Cardiac muscle cell (in vitro differentiated cells and primary cell): ENCODE measurements around the gene SRP68. TPM values are rescaled to one million over a fixed set of nuclear protein-coding genes. Genes with fewer than 3 reads are reported as not detected.
"Not testable (repeated sequence)": the region's sequence is repeated elsewhere in the genome, so short reads cannot be mapped to it uniquely, and the experiment has no call there.

ENCODE experiments used
- DNase-seq, 2 donors: peaks; one replicate each; pipeline versions ENCODE4 v3.0.0 to v3.0.0-alpha.2; 2010 to 2017; ENCODE audit warnings: low read depth in 1 of 2, low spot score in 1 of 2
- H3K27ac ChIP-seq: fragments of 200-600 bp; sonication (generic); 2 replicates; pipeline ENCODE4 v1.5.1; 2016
- H3K27me3 ChIP-seq: fragments of 200-600 bp; sonication (generic); 2 replicates; pipeline ENCODE4 v1.6.0; 2016; ENCODE audit warnings: control low read depth
- H3K36me3 ChIP-seq: fragments of 200-600 bp; sonication (generic); 2 replicates; pipeline ENCODE4 v1.5.1; 2016; ENCODE audit warnings: control low read depth
- H3K4me1 ChIP-seq: fragments of 200-600 bp; sonication (generic); 2 replicates; pipeline ENCODE4 v1.8.1; 2017; ENCODE audit warnings: low read depth, mild to moderate bottlenecking, mixed run types
- H3K4me3 ChIP-seq: fragments of 200-600 bp; sonication (generic); 2 replicates; pipeline ENCODE4 v1.5.1; 2016; ENCODE audit warnings: mild to moderate bottlenecking
- H3K9me3 ChIP-seq: fragments of 200-600 bp; sonication (generic); 2 replicates; pipeline ENCODE4 v1.5.1; 2017; ENCODE audit warnings: low read depth, mild to moderate bottlenecking, control low read depth
- polyA plus RNA-seq: library from polyadenylated mRNA; unstranded; fragments of >200 nt; fragmentation: Nextera tagmentation; extraction: Ambion mirVana; gene quantifications from 2 replicates; pipeline ENCODE4 v1.2.1, GENCODE V29; 2016
- total RNA-seq: library from RNA; depleted of rRNA; stranded (reverse); fragments of >200 nt; gene quantifications from 2 replicates; pipeline ENCODE4 v1.2.3, GENCODE V29; 2016
- TF ChIP-seq, protein P1 (sequence below): IDR thresholded peaks from 2 replicates; pipeline ENCODE4 v1.5.1; 2012; ENCODE audit warnings: low read depth, mild to moderate bottlenecking, low read length

SRP68 gene
- total and polyA plus RNA-seq, 2 experiments from 2014 or later = 55.4 to 103 TPM

DNA sequence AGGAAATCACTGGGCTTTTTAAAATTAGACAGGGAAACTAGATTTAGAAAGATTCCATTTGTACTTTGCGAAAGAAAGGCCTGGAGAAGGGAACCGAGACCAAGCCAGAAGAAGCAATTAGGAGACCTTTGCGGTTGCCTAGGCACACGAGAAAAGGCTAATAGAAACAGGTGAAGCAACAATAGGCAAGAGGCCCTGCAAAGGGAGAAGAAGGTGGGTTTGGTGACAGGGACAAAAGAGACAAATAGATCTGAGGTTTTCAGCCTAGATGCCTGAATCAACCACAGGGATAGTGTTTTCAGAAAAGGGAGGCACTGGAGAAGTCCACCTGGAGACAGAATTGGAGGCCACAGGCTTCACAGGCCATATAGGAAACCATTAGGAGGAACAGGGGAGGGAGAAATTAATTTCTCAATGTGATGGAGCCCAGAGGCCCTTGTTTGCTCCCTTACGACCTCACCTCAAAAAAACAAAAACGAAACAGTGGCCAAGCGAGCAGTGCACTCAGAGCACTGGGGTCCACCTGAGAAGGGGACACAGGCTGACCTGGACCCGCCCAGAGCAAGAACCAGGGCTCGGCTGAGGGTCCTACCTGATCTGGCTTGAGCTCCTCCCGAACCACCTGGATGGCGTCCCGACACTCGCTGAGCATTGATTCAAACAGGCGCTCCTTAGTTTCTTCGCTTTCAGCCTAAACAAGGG is 22.3 kb downstream of the SRP68 start:
- Histone ChIP-seq H3K4me1 (peaks cover 12% of the 10 kb centered on the region), H3K36me3 (peaks cover 60% of the 10 kb centered on the region), H3K4me3 (no peak overlapping the region), H3K27me3 (no peaks in the 10 kb centered on the region), H3K27ac (no peak overlapping the region), H3K9me3 (no peaks in the 10 kb centered on the region)
- TF ChIP-seq, protein P1, sequence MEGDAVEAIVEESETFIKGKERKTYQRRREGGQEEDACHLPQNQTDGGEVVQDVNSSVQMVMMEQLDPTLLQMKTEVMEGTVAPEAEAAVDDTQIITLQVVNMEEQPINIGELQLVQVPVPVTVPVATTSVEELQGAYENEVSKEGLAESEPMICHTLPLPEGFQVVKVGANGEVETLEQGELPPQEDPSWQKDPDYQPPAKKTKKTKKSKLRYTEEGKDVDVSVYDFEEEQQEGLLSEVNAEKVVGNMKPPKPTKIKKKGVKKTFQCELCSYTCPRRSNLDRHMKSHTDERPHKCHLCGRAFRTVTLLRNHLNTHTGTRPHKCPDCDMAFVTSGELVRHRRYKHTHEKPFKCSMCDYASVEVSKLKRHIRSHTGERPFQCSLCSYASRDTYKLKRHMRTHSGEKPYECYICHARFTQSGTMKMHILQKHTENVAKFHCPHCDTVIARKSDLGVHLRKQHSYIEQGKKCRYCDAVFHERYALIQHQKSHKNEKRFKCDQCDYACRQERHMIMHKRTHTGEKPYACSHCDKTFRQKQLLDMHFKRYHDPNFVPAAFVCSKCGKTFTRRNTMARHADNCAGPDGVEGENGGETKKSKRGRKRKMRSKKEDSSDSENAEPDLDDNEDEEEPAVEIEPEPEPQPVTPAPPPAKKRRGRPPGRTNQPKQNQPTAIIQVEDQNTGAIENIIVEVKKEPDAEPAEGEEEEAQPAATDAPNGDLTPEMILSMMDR = no peak
- no peak for DNase-seq

- Histone ChIP-seq H3K27ac (no peak overlapping the region), H3K4me3 (no peak overlapping the region), H3K4me1 (peaks cover 12% of the 10 kb centered on the region), H3K9me3 (no peaks in the 10 kb centered on the region), H3K36me3 (peaks cover 60% of the 10 kb centered on the region), H3K27me3 (no peaks in the 10 kb centered on the region)
- TF ChIP-seq, protein P1 = no peak
- no peak for DNase-seq
These were observed 23.1 kb downstream of the SRP68 start for GRCh38 chr17:76049239-76049638.

- Histone ChIP-seq H3K27me3 (no peaks in the 10 kb centered on the region), H3K4me3 (no peak overlapping the region), H3K9me3 (no peaks in the 10 kb centered on the region), H3K36me3 (peaks cover 60% of the 10 kb centered on the region), H3K27ac (no peak overlapping the region), H3K4me1 (peaks cover 7% of the 10 kb centered on the region)
- TF ChIP-seq, protein P1 = no peak
- DNase-seq = no peak
These were observed 23.6 kb downstream of the SRP68 start for GRCh38 chr17:76048711-76049110.

DNA sequence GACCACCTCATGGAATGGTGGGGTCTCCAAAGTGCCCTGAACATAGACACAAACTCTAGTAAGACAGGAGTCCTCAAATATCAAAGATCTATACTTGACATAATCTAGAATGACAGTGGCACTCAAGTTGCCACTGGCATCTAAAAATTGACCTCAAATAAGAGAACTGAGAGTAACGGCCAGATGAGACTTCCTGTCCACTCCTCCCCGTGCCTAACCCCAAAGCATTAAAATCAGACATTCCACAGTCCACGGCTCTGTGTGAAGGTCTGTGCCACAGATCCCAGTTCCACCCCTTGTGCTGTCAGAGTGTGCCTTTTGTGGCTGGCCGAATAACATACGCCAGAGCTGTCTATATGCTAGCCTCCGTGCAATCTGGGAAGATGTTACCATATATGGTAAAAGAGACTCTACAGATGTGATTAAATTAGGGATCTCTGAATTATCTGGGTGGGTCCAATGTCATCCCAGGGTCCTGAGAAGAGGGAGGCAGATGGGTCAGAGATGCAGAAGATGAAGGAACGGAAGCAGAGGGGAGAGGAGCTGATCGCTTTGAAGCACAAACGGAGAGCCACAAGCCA is 24.2 kb downstream of the SRP68 start:
- TF ChIP-seq, protein P1 = no peak
- no peak overlapping the region for H3K27ac ChIP-seq

GRCh38 chr17:76046064-76046463 is 26.3 kb downstream of the SRP68 start:
- no peaks in the 10 kb centered on the region for H3K27me3 ChIP-seq
- H3K4me3 ChIP-seq = no peak overlapping the region
- H3K36me3 ChIP-seq = peaks cover 79% of the 10 kb centered on the region
- no peak overlapping the region for H3K27ac ChIP-seq
- TF ChIP-seq, protein P1 = no peak
- DNase-seq = no peak
- H3K4me1 ChIP-seq = no peaks in the 10 kb centered on the region
- no peaks in the 10 kb centered on the region for H3K9me3 ChIP-seq

More for the DNA sequence above, 24.2 kb downstream of the SRP68 start:
- no peaks in the 10 kb centered on the region for H3K27me3 ChIP-seq
- peaks cover 66% of the 10 kb centered on the region for H3K36me3 ChIP-seq
- DNase-seq = no peak
- peaks cover 3% of the 10 kb centered on the region for H3K4me1 ChIP-seq
- H3K4me3 ChIP-seq = no peak overlapping the region
- H3K9me3 ChIP-seq = no peaks in the 10 kb centered on the region

DNA sequence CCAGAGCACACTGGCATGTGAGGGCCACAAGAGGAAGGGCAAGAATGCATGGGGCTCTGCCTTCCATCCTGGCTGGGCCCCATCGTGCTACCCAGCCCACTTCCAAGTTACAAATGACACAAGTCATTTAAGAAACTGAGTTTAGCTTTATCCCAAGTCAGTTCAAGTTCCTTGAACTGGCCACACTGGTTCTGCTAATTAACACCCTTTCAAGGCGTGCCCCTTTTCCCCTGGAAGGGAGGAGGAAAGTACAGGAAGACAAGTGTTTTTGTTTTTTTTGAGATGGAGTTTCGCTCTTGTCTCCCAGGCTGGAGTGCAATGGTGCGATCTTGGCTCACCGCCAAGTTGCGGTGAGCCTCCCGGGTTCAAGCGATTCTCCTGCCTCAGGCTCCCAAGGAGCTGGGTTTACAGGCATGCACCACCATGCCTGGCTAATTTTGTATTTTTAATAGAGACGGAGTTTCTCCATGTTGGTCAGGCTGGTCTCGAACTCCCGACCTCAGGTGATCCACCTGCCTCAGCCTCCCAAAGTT is 27.8 kb downstream of the SRP68 start:
- H3K9me3 ChIP-seq, H3K4me3 ChIP-seq, DNase-seq, H3K27me3 ChIP-seq, H3K27ac ChIP-seq, H3K4me1 ChIP-seq: not testable (repeated sequence)
- H3K36me3 ChIP-seq = peaks cover 78% of the 10 kb centered on the region

DNA sequence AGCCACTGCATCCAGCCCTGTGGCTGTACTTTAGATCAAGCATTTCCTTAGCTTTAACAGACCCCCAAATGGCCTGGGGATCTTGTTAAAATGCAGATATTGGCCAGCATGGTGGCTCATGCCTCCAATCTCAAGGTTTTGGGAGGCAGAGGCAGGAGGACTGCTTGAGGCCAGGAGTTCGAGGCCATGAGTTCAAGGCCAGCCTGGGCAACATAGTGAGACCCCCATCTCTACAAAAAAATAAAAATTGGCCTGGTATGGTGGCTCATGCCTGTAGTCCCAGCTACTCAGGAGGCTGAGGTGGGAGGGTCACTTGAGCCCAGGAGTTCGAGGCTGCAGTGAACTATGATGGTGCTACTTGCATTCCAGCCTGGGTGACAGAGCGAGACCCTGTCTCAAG is 29.4 kb downstream of the SRP68 start:
- DNase-seq, H3K9me3 ChIP-seq, H3K4me1 ChIP-seq, H3K27me3 ChIP-seq, H3K27ac ChIP-seq, H3K4me3 ChIP-seq: not testable (repeated sequence)
- peaks cover 72% of the 10 kb centered on the region for H3K36me3 ChIP-seq
